Left hindlimb (tissue), 1 donor: Measurements from ENCODE around the gene SPDYE16.
"Not testable (repeated sequence)": the region's sequence is repeated elsewhere in the genome, so short reads cannot be mapped to it uniquely, and the experiment has no call there.

Experiments used
- DNase-seq: peaks from one replicate; pipeline ENCODE4 v3.0.0-alpha.2; 2018

The SPDYE16 gene

GRCh38 chr7:76543197-76543596 is at the start of gene SPDYE16:
Gene SPDYE16 (minus strand): TSS chr7:76543297. CDS start chr7:76541459, 1,838 bp downstream.
- DNase-seq = not testable (repeated sequence)

GRCh38 chr7:76592694-76593093 is 49.6 kb upstream of the SPDYE16 start:
- DNase-seq = not testable (repeated sequence)

GRCh38 chr7:76591602-76592304 is 48.7 kb upstream of the SPDYE16 start:
- DNase-seq = not testable (repeated sequence)

- DNase-seq = not testable (repeated sequence)
Observed at GRCh38 chr7:76591033-76591432, 47.9 kb upstream of the SPDYE16 start.

GRCh38 chr7:76588586-76588985 is 45.5 kb upstream of the SPDYE16 start:
- not testable (repeated sequence) for DNase-seq

GRCh38 chr7:76586585-76587315 is 43.7 kb upstream of the SPDYE16 start:
- DNase-seq = not testable (repeated sequence)

- not testable (repeated sequence) for DNase-seq
Observed at GRCh38 chr7:76583636-76584281, 40.7 kb upstream of the SPDYE16 start.

GRCh38 chr7:76582848-76583631 is 39.9 kb upstream of the SPDYE16 start:
- peak; percentile 81 for DNase-seq

GRCh38 chr7:76575919-76576655 is 33.0 kb upstream of the SPDYE16 start:
- not testable (repeated sequence) for DNase-seq

GRCh38 chr7:76575431-76575830 is 32.3 kb upstream of the SPDYE16 start:
- DNase-seq = not testable (repeated sequence)

- not testable (repeated sequence) for DNase-seq
Observed at GRCh38 chr7:76572296-76572695, 29.2 kb upstream of the SPDYE16 start.

GRCh38 chr7:76570324-76570775 is 27.3 kb upstream of the SPDYE16 start:
- not testable (repeated sequence) for DNase-seq

GRCh38 chr7:76568742-76569141 is 25.6 kb upstream of the SPDYE16 start:
- not testable (repeated sequence) for DNase-seq

- not testable (repeated sequence) for DNase-seq
Observed at GRCh38 chr7:76567753-76568152, 24.7 kb upstream of the SPDYE16 start.

- not testable (repeated sequence) for DNase-seq
Observed at GRCh38 chr7:76567311-76567710, 24.2 kb upstream of the SPDYE16 start.

- not testable (repeated sequence) for DNase-seq
Observed at GRCh38 chr7:76565001-76565400, 21.9 kb upstream of the SPDYE16 start.

- DNase-seq = not testable (repeated sequence)
Observed at GRCh38 chr7:76561342-76561741, 18.2 kb upstream of the SPDYE16 start.

- DNase-seq = not testable (repeated sequence)
Observed at GRCh38 chr7:76560157-76560556, 17.1 kb upstream of the SPDYE16 start.

- DNase-seq = not testable (repeated sequence)
Observed at GRCh38 chr7:76559685-76560084, 16.6 kb upstream of the SPDYE16 start.

- not testable (repeated sequence) for DNase-seq
Observed at GRCh38 chr7:76551992-76552391, 8.9 kb upstream of the SPDYE16 start.

- peak; percentile 26 for DNase-seq
Observed at GRCh38 chr7:76549855-76550248, 6.8 kb upstream of the SPDYE16 start.
